GM12891 (cell line): ENCODE results near the gene PIGU.

Experiments used
- POLR2A ChIP-seq: IDR thresholded peaks from 2 replicates; pipeline ENCODE4 v1.6.1; 2011; ENCODE audit warnings: low read depth, low read length, control low read depth
- POLR2AphosphoS5 ChIP-seq: IDR thresholded peaks from 2 replicates; pipeline ENCODE4 v1.6.1; 2011; ENCODE audit warnings: low read depth, low read length, control low read depth
- TAF1 ChIP-seq: IDR thresholded peaks from 2 replicates; pipeline ENCODE4 v1.6.1; 2011; ENCODE audit warnings: low read depth, low read length, control low read depth

GRCh38 chr20:34689486-34689885 lies 12.6 kb upstream of the PIGU start:
- TF ChIP-seq TAF1 (no peak), POLR2AphosphoS5 (no peak), POLR2A (no peak)
